ENCODE results near the gene PLA2G1B.

GRCh38 chr12:120321382-120322202, 6.0 kb downstream of the PLA2G1B start:
- TF ChIP-seq TAF1 (IDR thresholded peaks at IDR 0.05; ENCODE audit: borderline replicate concordance, insufficient read depth, low read length) (no peak), REST (IDR thresholded peaks at IDR 0.05; ENCODE audit: insufficient read depth in 1 of 2, low read depth in 2 of 2, low read length in 2 of 2) (no peak)
